Neuron (in vitro differentiated cells): ENCODE results near the gene ALG12.

Experiments used
- H2AFZ ChIP-seq: one replicate; pipeline ENCODE4 v1.6.1; 2013; ENCODE audit warnings: low read depth, mild to moderate bottlenecking, inconsistent platforms, low read length, moderate library complexity
- H3K27me3 ChIP-seq: one replicate; pipeline ENCODE4 v1.6.1; 2013; ENCODE audit warnings: low read length; ENCODE audit not compliant: insufficient read depth
- H3K36me3 ChIP-seq: one replicate; pipeline ENCODE4 v1.6.1; 2013; ENCODE audit warnings: low read length; ENCODE audit not compliant: insufficient read depth
- H3K4me1 ChIP-seq: one replicate; pipeline ENCODE4 v1.6.1; 2013; ENCODE audit warnings: low read length; ENCODE audit not compliant: insufficient read depth
- H3K4me3 ChIP-seq: 2 replicates; pipeline ENCODE4 v1.5.1; 2013; ENCODE audit warnings: mild to moderate bottlenecking, low read length, moderate library complexity
- H3K9me3 ChIP-seq: one replicate; pipeline ENCODE4 v1.6.1; 2013; ENCODE audit warnings: low read length

The ALG12 gene

GRCh38 chr22:49917974-49918910, at the start of gene ALG12, which contains the start of gene CRELD2:
ALG12 (minus strand) TSS chr22:49918438; CDS start chr22:49913765, 4,673 bp downstream.
CRELD2 (plus strand) TSS chr22:49918634; CDS start chr22:49918770, 136 bp downstream.
- no peaks in the 10 kb centered on the region for H3K27me3 ChIP-seq
- H2AFZ ChIP-seq = peak within 1 kb of the TSS; percentile 77
- peaks cover 9% of the 10 kb centered on the region for H3K36me3 ChIP-seq
- peaks cover 14% of the 10 kb centered on the region for H3K4me1 ChIP-seq
- no peaks in the 10 kb centered on the region for H3K9me3 ChIP-seq
- peak within 1 kb of the TSS; percentile 79 for H3K4me3 ChIP-seq

DNA sequence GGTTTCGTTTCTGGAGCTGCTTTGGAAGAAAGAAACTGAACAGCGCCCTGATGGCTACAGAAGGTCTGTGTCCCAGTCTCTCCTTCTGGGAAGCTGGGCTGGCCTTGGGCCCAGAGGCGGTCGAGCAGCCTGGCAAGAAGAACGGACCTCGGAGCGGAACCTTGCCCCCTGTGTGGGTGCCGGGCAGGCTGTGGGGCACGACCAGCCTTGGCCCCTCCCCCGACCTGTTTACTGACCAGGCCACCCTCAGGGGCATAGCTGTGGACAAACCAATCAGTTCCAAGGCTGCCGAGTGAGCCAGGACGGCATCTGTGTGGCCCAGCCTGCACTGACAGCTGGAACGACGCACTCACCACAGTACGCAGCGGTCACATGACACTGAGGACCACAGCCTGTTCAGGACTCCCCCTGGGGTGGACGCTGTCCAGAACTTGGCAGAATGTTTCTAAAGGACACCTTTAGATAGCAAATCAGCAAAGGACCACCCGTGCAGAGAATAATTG, 49.5 kb upstream of the ALG12 start:
- Histone ChIP-seq H3K4me3 (no peak overlapping the region), H3K9me3 (peaks cover under 1% of the 10 kb centered on the region), H2AFZ (no peak overlapping the region), H3K4me1 (peaks cover 23% of the 10 kb centered on the region), H3K27me3 (no peaks in the 10 kb centered on the region), H3K36me3 (peaks cover 15% of the 10 kb centered on the region)

DNA sequence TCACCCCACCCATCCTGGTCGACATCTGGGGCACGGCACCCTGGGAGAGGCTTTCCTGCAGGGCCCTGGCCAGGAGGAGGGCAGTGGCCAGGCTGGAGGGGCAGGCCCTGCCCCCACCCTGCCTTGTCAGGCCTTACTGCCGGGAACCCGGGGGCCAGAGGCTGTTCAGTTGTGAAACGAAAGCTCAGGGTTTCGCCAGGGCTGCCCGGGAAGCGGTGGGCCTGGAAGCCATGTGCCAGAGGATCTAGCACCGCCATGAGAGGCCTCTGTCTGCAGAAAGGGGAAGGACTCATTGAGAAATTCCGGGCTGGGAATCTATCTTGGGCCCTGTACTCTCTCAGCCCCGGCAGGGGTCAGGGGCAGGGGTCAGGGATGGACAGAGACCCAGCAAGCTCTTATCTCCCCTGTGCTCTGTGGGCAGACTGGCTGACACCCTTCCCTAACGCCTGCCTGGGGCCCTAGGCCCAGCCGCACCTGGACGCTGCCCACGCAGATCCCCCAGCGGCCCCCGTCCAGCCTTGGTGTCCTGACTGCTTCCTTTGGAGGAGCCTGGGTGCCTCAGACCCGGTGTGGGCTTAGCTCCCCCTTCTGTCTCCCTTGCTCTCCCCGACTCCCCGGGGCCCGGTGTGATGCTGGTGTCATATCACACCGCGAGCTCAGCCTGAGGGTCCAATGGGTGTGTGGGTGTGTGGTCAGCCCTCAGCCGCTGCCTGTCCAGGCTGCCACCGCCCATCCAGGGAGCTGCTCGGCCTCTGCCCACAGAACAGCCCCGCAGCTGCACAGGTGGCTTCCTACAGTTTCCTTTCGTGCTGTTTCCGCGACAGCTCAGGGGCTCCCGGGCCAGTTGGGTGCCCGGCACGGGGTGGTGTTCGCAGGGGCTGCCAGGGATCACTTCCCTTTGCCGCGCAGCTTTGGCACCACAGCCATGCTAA, 48.8 kb upstream of the ALG12 start:
- H3K27me3 ChIP-seq = no peaks in the 10 kb centered on the region
- peaks cover 26% of the 10 kb centered on the region for H3K4me1 ChIP-seq
- H3K36me3 ChIP-seq = peaks cover 19% of the 10 kb centered on the region
- H3K9me3 ChIP-seq = peaks cover 4% of the 10 kb centered on the region
- H3K4me3 ChIP-seq = no peak overlapping the region
- no peak overlapping the region for H2AFZ ChIP-seq

- peaks cover 32% of the 10 kb centered on the region for H3K4me1 ChIP-seq
Measured at GRCh38 chr22:49966041-49966773, 48.0 kb upstream of the ALG12 start.

GRCh38 chr22:49965091-49966040, 47.1 kb upstream of the ALG12 start:
- Histone ChIP-seq H3K4me1 (peaks cover 25% of the 10 kb centered on the region), H2AFZ (no peak overlapping the region), H3K9me3 (peaks cover 4% of the 10 kb centered on the region), H3K4me3 (no peak overlapping the region), H3K27me3 (no peaks in the 10 kb centered on the region), H3K36me3 (peaks cover 26% of the 10 kb centered on the region)

More at GRCh38 chr22:49966041-49966773, 48.0 kb upstream of the ALG12 start:
- Histone ChIP-seq H3K9me3 (peaks cover 4% of the 10 kb centered on the region), H3K36me3 (peaks cover 26% of the 10 kb centered on the region), H3K4me3 (no peak overlapping the region), H2AFZ (no peak overlapping the region), H3K27me3 (no peaks in the 10 kb centered on the region)

DNA sequence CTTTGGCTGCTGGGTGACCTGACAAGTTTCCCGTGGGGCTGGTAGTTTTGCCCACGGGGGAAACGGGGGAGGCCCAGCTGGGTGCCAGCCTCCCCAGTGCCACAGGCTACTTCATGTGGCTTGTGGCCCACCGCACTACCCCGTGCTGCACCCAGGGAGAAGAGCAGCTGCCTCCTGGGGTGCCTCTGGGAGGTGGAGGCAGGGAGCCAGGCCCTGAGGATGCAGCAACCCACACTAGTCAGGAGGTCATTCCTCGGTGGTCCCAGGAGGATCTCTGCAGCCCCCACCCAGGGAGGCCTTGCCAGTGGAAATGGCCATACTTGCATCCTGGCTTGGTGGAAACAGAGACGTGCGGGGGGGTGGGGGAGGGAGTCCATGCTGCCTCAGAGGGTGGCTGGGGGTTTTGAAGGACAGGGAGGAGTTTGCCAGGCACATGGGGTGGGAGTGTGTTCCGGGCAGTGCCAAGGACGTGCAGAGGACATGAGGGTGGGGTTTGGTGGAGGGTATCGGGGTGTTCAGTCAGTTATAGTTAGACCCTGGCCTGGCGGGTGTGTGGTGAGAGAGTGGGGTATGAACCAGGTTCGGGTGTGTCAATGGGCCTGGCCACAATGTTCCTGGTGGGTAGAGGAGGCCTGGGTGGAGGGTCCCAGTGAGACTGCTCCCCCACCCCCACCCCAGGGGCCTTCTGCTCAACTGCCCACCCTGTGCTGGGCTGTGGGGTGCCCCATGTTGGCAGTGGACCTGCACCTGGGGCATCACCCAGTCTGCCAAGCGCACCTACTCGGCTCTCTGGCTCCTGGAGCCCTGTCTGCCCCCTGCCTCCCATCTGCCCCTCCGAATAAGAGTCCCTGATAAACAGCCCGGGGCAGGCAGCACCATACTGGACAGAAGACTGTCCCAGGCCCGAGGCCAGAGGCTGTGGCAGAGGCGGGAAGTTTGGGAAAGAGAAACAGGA, 46.2 kb upstream of the ALG12 start:
- Histone ChIP-seq H3K4me3 (no peak overlapping the region), H2AFZ (no peak overlapping the region), H3K4me1 (peaks cover 28% of the 10 kb centered on the region), H3K9me3 (peaks cover 4% of the 10 kb centered on the region), H3K36me3 (peaks cover 26% of the 10 kb centered on the region), H3K27me3 (no peaks in the 10 kb centered on the region)

DNA sequence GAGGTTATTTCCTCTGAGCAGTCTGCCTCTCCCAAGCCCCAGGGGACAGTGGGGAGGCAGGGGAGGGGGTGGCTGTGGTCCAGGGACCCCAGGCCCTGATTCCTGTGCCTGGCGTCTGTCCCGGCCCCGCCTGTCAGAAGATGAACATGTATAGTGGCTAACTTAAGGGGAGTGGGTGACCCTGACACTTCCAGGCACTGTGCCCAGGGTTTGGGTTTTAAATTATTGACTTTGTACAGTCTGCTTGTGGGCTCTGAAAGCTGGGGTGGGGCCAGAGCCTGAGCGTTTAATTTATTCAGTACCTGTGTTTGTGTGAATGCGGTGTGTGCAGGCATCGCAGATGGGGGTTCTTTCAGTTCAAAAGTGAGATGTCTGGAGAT, 45.4 kb upstream of the ALG12 start:
- Histone ChIP-seq H3K27me3 (no peaks in the 10 kb centered on the region), H3K4me1 (peaks cover 36% of the 10 kb centered on the region), H3K9me3 (peaks cover 4% of the 10 kb centered on the region), H3K4me3 (no peak overlapping the region), H3K36me3 (peaks cover 26% of the 10 kb centered on the region), H2AFZ (no peak overlapping the region)

DNA sequence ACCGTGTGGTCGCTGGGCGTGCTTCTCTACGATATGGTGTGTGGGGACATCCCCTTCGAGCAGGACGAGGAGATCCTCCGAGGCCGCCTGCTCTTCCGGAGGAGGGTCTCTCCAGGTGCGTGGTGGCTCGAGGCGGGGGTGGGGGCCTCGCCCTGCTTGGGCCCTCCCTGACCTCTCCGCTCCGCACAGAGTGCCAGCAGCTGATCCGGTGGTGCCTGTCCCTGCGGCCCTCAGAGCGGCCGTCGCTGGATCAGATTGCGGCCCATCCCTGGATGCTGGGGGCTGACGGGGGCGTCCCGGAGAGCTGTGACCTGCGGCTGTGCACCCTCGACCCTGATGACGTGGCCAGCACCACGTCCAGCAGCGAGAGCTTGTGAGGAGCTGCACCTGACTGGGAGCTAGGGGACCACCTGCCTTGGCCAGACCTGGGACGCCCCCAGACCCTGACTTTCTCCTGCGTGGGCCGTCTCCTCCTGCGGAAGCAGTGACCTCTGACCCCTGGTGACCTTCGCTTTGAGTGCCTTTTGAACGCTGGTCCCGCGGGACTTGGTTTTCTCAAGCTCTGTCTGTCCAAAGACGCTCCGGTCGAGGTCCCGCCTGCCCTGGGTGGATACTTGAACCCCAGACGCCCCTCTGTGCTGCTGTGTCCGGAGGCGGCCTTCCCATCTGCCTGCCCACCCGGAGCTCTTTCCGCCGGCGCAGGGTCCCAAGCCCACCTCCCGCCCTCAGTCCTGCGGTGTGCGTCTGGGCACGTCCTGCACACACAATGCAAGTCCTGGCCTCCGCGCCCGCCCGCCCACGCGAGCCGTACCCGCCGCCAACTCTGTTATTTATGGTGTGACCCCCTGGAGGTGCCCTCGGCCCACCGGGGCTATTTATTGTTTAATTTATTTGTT, 44.8 kb upstream of the ALG12 start:
- Histone ChIP-seq H3K27me3 (no peaks in the 10 kb centered on the region), H2AFZ (no peak overlapping the region), H3K36me3 (peaks cover 26% of the 10 kb centered on the region), H3K4me3 (no peak overlapping the region), H3K4me1 (peaks cover 36% of the 10 kb centered on the region), H3K9me3 (peaks cover 4% of the 10 kb centered on the region)

- peaks cover 26% of the 10 kb centered on the region for H3K36me3 ChIP-seq
- H3K4me3 ChIP-seq = peak overlapping the region; percentile 73
- no peak overlapping the region for H2AFZ ChIP-seq
- H3K9me3 ChIP-seq = peaks cover 4% of the 10 kb centered on the region
- no peaks in the 10 kb centered on the region for H3K27me3 ChIP-seq
- H3K4me1 ChIP-seq = peaks cover 29% of the 10 kb centered on the region
Measured at GRCh38 chr22:49962012-49962750, 43.9 kb upstream of the ALG12 start.

DNA sequence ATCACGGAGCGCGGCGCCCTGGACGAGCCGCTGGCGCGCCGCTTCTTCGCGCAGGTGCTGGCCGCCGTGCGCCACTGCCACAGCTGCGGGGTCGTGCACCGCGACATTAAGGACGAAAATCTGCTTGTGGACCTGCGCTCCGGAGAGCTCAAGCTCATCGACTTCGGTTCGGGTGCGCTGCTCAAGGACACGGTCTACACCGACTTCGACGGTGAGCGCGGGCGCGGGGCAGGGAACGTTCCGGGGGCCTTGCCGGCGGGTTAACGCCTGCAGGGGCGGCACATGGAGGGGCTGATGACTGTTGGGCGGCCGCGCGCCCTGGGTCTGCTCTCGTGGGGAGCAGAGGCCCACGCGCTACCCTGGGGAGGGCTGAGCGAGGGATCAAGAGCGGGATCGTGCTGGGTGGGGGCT, 43.4 kb upstream of the ALG12 start:
- peak overlapping the region; percentile 73 for H3K4me3 ChIP-seq
- H3K4me1 ChIP-seq = peaks cover 26% of the 10 kb centered on the region
- peaks cover 26% of the 10 kb centered on the region for H3K36me3 ChIP-seq
- peaks cover 4% of the 10 kb centered on the region for H3K9me3 ChIP-seq
- no peaks in the 10 kb centered on the region for H3K27me3 ChIP-seq
- no peak overlapping the region for H2AFZ ChIP-seq
